NCI-H2081 (cell line): ENCODE data around the gene DNER.
A peak's percentile ranks its signal among the peaks of the same experiment; 100 is the strongest.

Experiments used
- DNase-seq, 2 experiments: peaks; one replicate each; lab custom pipeline; 2025; lab: John Stamatoyannopoulos, UW

The DNER gene

GRCh38 chr2:229669841-229670240 lies 44.5 kb downstream of the DNER start:
- DNase-seq = no peak

DNA sequence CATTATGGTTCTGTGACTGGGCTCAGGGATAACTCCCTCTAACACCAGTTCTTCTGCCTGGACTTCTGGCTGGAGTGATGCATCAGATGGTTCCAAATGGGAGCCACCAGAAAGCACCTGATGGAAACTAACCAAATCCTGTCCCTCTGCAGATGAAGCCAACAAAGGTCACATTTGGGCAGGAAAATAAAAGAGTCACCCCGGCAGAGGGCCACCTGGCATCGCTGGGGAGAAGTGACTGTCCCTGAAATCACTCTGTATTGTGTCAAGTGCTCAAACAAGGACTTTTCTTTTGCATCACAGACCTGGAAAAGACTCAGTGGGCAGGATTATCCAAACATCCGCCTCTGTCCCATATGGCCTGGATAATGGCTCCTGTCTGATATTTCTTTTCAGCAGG lies 47.5 kb downstream of the DNER start:
- no peak for DNase-seq

DNA sequence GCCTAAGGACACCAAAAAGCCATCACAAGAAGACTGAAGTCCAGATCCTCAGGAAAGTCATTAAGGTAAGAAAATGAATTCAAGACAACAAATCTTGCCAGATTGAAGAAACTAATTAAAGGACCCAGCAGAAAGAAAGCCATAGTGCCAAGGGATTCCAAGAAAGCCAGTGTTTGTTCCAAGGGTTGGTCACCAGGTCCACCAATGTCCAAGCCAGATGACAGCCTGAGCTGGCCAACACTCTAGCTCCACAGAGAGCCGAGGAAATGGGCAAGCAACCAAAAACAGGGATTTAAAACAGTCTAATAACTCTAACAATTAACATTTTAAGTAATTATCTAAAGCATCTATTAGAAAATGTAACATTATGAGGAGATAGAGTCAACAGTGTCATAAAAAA lies 49.2 kb downstream of the DNER start:
- DNase-seq = no peak

GRCh38 chr2:229661478-229661877 lies 52.9 kb downstream of the DNER start:
- DNase-seq = no peak

- DNase-seq = no peak
Observed at GRCh38 chr2:229660951-229661350, 53.4 kb downstream of the DNER start.

GRCh38 chr2:229660391-229660790 lies 54.0 kb downstream of the DNER start:
- no peak for DNase-seq

DNA sequence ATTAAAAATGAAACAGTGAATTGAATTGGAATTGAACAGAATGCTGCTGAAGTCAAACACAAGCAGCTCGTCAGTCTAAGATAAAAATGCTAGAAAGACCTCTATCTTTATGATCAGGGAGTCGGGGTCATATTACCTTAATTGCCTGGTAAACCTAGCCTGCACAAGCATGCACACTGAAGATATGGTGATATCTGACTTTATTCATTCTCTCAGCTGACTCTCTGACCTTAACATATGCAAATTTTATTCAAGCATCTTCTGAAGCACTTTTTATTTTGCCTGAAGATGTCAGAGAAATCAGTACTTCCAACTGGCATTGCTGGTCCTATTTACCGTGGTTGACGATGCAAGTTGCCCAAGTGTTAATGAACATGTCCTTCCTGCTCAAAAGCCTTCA lies 56.4 kb downstream of the DNER start:
- DNase-seq = no peak

- no peak for DNase-seq
Observed at GRCh38 chr2:229654437-229654836, 59.9 kb downstream of the DNER start.

DNA sequence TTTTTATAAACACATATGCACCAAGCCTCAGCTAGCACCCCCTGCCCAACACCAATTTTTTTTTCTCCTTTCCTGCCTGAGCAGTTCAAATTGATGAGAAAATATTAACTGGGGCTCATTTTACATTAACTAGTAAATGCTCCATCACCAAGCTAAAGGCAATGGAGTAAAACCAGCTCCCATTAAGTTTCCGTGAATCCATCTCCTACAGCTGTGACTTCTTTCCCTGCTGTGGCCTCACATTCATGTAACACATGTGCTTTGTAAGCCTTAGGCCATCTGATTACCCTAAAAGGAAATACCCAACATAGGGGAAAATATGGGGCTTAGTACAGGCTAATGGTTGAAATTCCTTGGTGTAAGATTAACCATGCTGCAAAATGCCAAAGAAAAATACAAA lies 60.8 kb downstream of the DNER start:
- no peak for DNase-seq

GRCh38 chr2:229652796-229653195 lies 61.6 kb downstream of the DNER start:
- DNase-seq = peak in 1 of 2 experiments; percentile 12

GRCh38 chr2:229650901-229651300 lies 63.5 kb downstream of the DNER start:
- DNase-seq = no peak

DNA sequence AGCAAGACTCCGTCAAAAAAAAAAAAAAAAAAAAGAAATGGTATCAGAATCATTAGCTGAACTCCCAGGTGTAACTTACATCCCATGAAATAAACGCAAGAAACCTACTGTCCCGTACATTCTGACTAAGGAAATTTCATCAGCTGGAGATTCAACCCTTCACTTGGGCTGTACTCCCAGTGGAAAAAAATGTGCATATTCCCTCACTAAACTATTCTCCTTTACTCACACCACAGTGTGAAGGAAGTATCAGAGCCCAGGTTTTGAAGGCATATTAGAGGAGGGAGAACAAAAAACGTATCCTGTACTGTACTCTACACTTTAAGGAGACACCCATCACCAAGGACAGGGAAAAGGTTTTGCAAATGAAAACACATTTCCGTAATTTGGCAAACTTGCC lies 64.3 kb downstream of the DNER start:
- no peak for DNase-seq

DNA sequence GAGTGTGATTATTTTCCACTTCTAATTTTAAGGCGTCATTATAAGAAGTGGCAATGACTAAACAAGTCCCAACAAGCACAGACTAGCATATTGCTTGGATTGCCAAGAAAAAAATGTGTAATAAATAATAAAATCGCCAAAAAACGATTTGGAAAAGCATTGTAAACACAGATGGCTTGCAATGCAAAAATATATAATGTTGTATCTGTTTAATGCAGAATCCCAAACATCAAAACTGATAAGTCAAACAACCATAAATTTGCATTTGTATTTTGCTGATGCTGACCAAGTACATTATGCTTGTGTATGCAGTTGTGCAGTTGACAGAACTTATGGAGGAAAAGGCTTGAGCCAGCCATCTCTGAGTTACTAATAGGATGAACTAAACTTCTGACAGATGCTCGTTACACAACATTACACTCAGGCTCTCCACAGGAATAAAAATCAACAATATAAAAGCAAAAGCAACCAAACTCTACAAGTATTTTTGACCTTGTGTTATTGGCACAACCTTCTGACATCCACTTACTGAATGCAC lies 68.1 kb downstream of the DNER start:
- DNase-seq = no peak

DNA sequence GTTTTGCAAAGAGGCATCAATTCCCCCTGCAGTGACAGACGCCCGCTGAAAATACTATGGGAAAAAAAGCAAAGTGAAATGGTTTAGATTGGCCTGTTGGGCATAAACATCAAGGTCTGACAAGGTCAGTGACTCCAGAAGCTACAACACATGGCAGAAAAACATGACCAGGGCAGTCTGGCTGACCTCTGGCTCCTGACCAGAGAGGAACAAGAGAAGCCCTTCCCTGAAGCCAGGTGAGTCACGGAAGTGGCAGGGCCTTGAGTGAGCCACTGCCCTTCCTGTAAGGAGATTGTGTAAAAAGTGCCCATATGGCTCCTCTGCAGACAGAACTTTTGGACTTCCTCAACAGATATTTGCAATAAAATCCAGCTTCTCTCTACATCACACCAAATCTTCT lies 72.0 kb downstream of the DNER start:
- no peak for DNase-seq

DNA sequence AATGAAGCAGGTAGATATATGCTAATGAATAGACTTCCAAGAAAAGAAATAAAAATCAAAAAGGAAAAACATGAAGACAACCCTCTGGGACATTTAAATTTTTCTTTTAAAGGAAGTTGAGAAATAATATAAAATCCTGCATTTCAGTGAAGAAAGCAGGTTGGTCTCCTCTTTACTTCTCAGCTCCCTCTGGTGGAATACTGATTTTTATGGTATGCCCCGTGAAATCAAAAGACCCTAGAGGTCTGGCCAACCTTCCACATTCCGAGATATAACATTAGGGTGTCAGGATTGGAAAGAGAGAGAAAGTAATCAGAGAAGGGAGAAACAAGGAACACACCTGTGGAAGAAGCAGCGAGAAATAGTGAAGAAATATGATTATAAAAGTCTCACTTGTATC lies 72.7 kb downstream of the DNER start:
- DNase-seq = no peak

GRCh38 chr2:229640636-229641035 lies 73.7 kb downstream of the DNER start:
- no peak for DNase-seq

DNA sequence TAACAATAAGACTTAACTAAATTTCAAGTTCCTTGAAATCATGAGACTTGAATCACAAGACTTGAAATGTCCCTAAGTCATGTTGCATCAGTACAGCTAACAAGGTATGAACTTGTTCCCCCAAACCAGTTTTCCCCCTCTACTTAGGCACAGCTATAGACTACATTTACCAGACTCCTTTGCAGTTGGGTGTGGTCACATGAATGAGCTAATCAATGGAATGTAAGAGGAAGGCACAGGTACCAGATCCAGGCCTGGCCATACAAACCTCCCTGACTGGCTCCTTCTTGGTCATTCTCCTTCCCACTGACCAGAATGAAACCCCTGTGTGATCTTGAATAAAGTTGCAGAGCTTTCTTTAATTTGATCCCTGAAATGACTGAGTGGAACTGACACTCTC lies 77.8 kb downstream of the DNER start:
- DNase-seq = no peak

DNA sequence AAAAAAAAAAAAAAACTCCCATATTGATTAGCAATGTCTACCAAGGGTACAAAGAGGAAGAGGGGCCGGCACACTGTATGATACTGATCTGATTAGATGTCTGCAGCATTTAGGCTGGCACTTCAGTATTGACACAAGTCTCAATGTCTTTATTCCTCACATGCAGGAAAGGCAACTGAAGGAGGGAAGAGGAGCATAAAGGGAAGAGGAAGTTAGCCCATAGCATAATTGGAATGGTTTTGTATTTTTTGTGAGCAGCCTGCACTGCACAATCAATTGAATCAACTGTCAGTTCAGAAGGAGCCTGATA lies 79.0 kb downstream of the DNER start:
- no peak for DNase-seq

DNA sequence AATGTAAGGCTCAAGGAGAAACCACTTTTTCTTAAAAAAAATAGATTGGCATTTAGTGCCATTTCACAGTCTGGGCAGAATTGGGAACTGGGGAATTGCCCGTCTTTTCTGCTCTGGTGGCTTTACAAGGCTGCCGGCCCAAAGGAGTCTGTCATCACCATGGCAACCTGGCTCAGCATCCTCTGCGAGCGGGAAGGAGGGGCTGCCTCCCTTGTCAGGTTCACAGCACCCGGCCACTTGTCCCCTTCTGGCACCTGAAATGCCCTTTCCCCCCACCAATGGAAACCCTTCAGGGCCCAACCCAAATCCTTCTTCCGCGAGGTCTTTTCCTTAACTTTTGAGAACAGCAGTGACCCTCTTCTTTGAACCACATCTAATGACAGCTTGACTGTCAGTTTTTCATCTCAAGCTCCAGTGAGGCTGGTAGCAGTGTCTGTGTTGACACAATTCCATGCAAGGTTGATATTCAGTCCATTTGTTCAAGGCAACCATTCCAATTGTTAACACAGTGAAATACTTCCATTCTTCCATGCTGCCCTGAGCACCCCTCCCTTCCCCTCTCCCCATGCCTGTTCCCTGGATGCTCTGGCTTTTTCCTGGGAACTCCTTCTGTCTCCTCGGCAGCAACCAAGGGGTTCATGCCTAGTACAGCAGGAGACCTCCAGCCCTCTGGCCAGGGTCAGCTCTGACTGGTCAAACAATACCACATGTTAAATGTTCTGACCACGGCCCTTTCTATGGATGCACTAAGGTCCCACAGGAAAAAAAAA lies 79.6 kb downstream of the DNER start:
- DNase-seq = no peak

GRCh38 chr2:229633556-229633955 lies 80.8 kb downstream of the DNER start:
- DNase-seq = no peak

- DNase-seq = no peak
Observed at GRCh38 chr2:229629039-229629438, 85.3 kb downstream of the DNER start.

DNA sequence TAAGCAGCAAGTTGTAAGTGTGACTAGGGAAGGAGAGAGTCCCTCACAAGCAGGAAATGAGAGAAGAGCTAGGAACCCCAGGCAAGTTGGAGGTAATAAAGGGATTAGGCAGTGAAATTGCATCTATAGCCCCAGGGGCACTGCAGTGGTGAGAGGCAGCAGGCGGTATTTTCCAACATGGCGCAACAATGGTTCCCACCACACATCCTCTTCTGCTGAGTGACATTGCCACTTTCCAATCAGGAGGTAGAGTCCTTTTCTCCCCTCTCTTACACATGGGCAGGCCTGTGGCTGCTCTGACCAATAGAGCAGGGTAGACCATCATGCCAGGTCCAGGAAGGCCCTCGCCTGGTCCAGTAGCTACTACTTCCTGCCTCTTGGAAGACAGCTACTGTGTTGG lies 86.6 kb downstream of the DNER start:
- DNase-seq = no peak

GRCh38 chr2:229622495-229623355 lies 91.6 kb downstream of the DNER start:
- DNase-seq = no peak
